Measurements from ENCODE around the gene KIR3DL2.
"Not testable (repeated sequence)": the region's sequence is repeated elsewhere in the genome, so short reads cannot be mapped to it uniquely, and the experiment has no call there.

Gene KIR3DL2

GRCh38 chr19:54896036-54896435 is 45.8 kb downstream of the KIR3DL2 start:
- Histone ChIP-seq H3K4me1 (ENCODE audit: control insufficient read depth, insufficient read depth, low read length, unreplicated experiment) (no peaks in the 10 kb centered on the region), H3K27me3 (ENCODE audit: insufficient read depth, low read length) (no peaks in the 10 kb centered on the region), H3K27ac (ENCODE audit: low read depth, low read length) (no peak overlapping the region), H3K79me2 (ENCODE audit: control insufficient read depth, insufficient read depth, low read length, unreplicated experiment) (no peaks in the 10 kb centered on the region), H2AFZ (ENCODE audit: low read length, unreplicated experiment) (no peak overlapping the region), H3K4me3 (ENCODE audit: low read depth, low read length) (no peak overlapping the region), H3K36me3 (ENCODE audit: insufficient read depth, low read length) (no peaks in the 10 kb centered on the region)

GRCh38 chr19:54898685-54899084 is 48.4 kb downstream of the KIR3DL2 start:
- not testable (repeated sequence) for H3K27ac ChIP-seq (ENCODE audit: low read depth, low read length); H3K79me2 ChIP-seq (ENCODE audit: control insufficient read depth, insufficient read depth, low read length, unreplicated experiment); H3K4me3 ChIP-seq (ENCODE audit: low read depth, low read length); H3K4me1 ChIP-seq (ENCODE audit: control insufficient read depth, insufficient read depth, low read length, unreplicated experiment); H3K36me3 ChIP-seq (ENCODE audit: insufficient read depth, low read length); H3K27me3 ChIP-seq (ENCODE audit: insufficient read depth, low read length); H2AFZ ChIP-seq (ENCODE audit: low read length, unreplicated experiment)

- H3K4me3 ChIP-seq (ENCODE audit: low read depth, low read length); H3K4me1 ChIP-seq (ENCODE audit: control insufficient read depth, insufficient read depth, low read length, unreplicated experiment); H3K79me2 ChIP-seq (ENCODE audit: control insufficient read depth, insufficient read depth, low read length, unreplicated experiment); H3K27me3 ChIP-seq (ENCODE audit: insufficient read depth, low read length); H3K27ac ChIP-seq (ENCODE audit: low read depth, low read length); H2AFZ ChIP-seq (ENCODE audit: low read length, unreplicated experiment); H3K36me3 ChIP-seq (ENCODE audit: insufficient read depth, low read length): not testable (repeated sequence)
Measured at GRCh38 chr19:54899646-54900045, 49.4 kb downstream of the KIR3DL2 start.

GRCh38 chr19:54901153-54901552 is 50.9 kb downstream of the KIR3DL2 start:
- H2AFZ ChIP-seq (ENCODE audit: low read length, unreplicated experiment); H3K36me3 ChIP-seq (ENCODE audit: insufficient read depth, low read length); H3K79me2 ChIP-seq (ENCODE audit: control insufficient read depth, insufficient read depth, low read length, unreplicated experiment); H3K4me1 ChIP-seq (ENCODE audit: control insufficient read depth, insufficient read depth, low read length, unreplicated experiment); H3K27ac ChIP-seq (ENCODE audit: low read depth, low read length); H3K27me3 ChIP-seq (ENCODE audit: insufficient read depth, low read length); H3K4me3 ChIP-seq (ENCODE audit: low read depth, low read length): not testable (repeated sequence)

GRCh38 chr19:54902061-54902460 is 51.8 kb downstream of the KIR3DL2 start:
- Histone ChIP-seq H3K4me3 (ENCODE audit: low read depth, low read length) (no peak overlapping the region), H3K4me1 (ENCODE audit: control insufficient read depth, insufficient read depth, low read length, unreplicated experiment) (no peaks in the 10 kb centered on the region), H3K36me3 (ENCODE audit: insufficient read depth, low read length) (no peaks in the 10 kb centered on the region), H3K27ac (ENCODE audit: low read depth, low read length) (no peak overlapping the region), H3K79me2 (ENCODE audit: control insufficient read depth, insufficient read depth, low read length, unreplicated experiment) (no peaks in the 10 kb centered on the region), H2AFZ (ENCODE audit: low read length, unreplicated experiment) (no peak overlapping the region), H3K27me3 (ENCODE audit: insufficient read depth, low read length) (no peaks in the 10 kb centered on the region)

GRCh38 chr19:54903303-54903702 is 53.1 kb downstream of the KIR3DL2 start:
- Histone ChIP-seq H3K79me2 (ENCODE audit: control insufficient read depth, insufficient read depth, low read length, unreplicated experiment) (no peaks in the 10 kb centered on the region), H3K27me3 (ENCODE audit: insufficient read depth, low read length) (no peaks in the 10 kb centered on the region), H3K4me1 (ENCODE audit: control insufficient read depth, insufficient read depth, low read length, unreplicated experiment) (no peaks in the 10 kb centered on the region), H3K36me3 (ENCODE audit: insufficient read depth, low read length) (no peaks in the 10 kb centered on the region), H3K27ac (ENCODE audit: low read depth, low read length) (no peak overlapping the region), H2AFZ (ENCODE audit: low read length, unreplicated experiment) (no peak overlapping the region), H3K4me3 (ENCODE audit: low read depth, low read length) (no peak overlapping the region)

- H3K4me1 ChIP-seq (ENCODE audit: control insufficient read depth, insufficient read depth, low read length, unreplicated experiment); H3K79me2 ChIP-seq (ENCODE audit: control insufficient read depth, insufficient read depth, low read length, unreplicated experiment); H3K27ac ChIP-seq (ENCODE audit: low read depth, low read length); H2AFZ ChIP-seq (ENCODE audit: low read length, unreplicated experiment); H3K27me3 ChIP-seq (ENCODE audit: insufficient read depth, low read length); H3K4me3 ChIP-seq (ENCODE audit: low read depth, low read length); H3K36me3 ChIP-seq (ENCODE audit: insufficient read depth, low read length): not testable (repeated sequence)
Measured at GRCh38 chr19:54904261-54904660, 54.0 kb downstream of the KIR3DL2 start.

- Histone ChIP-seq H2AFZ (ENCODE audit: low read length, unreplicated experiment) (no peak overlapping the region), H3K27me3 (ENCODE audit: insufficient read depth, low read length) (no peaks in the 10 kb centered on the region), H3K27ac (ENCODE audit: low read depth, low read length) (no peak overlapping the region), H3K4me3 (ENCODE audit: low read depth, low read length) (no peak overlapping the region), H3K79me2 (ENCODE audit: control insufficient read depth, insufficient read depth, low read length, unreplicated experiment) (no peaks in the 10 kb centered on the region), H3K36me3 (ENCODE audit: insufficient read depth, low read length) (no peaks in the 10 kb centered on the region), H3K4me1 (ENCODE audit: control insufficient read depth, insufficient read depth, low read length, unreplicated experiment) (no peaks in the 10 kb centered on the region)
Measured at GRCh38 chr19:54905421-54905802, 55.2 kb downstream of the KIR3DL2 start.

- H3K79me2 ChIP-seq (ENCODE audit: control insufficient read depth, insufficient read depth, low read length, unreplicated experiment), result no peaks in the 10 kb centered on the region
- no peaks in the 10 kb centered on the region for H3K27me3 ChIP-seq (ENCODE audit: insufficient read depth, low read length)
- H3K4me3 ChIP-seq (ENCODE audit: low read depth, low read length), result no peak within 1 kb of the TSS
- H2AFZ ChIP-seq (ENCODE audit: low read length, unreplicated experiment), result no peak within 1 kb of the TSS
- no peaks in the 10 kb centered on the region for H3K4me1 ChIP-seq (ENCODE audit: control insufficient read depth, insufficient read depth, low read length, unreplicated experiment)
- no peak within 1 kb of the TSS for H3K27ac ChIP-seq (ENCODE audit: low read depth, low read length)
- H3K36me3 ChIP-seq (ENCODE audit: insufficient read depth, low read length), result no peaks in the 10 kb centered on the region
Measured at GRCh38 chr19:54905803-54906511, 55.7 kb downstream of the KIR3DL2 start, which contains the start of gene NCR1. NCR1 (plus strand) TSS chr19:54906148; CDS start chr19:54906188, 40 bp downstream.

- Histone ChIP-seq H3K4me1 (ENCODE audit: control insufficient read depth, insufficient read depth, low read length, unreplicated experiment) (no peaks in the 10 kb centered on the region), H3K4me3 (ENCODE audit: low read depth, low read length) (no peak overlapping the region), H3K36me3 (ENCODE audit: insufficient read depth, low read length) (no peaks in the 10 kb centered on the region), H3K79me2 (ENCODE audit: control insufficient read depth, insufficient read depth, low read length, unreplicated experiment) (no peaks in the 10 kb centered on the region), H2AFZ (ENCODE audit: low read length, unreplicated experiment) (no peak overlapping the region), H3K27me3 (ENCODE audit: insufficient read depth, low read length) (no peaks in the 10 kb centered on the region), H3K27ac (ENCODE audit: low read depth, low read length) (no peak overlapping the region)
Measured at GRCh38 chr19:54906819-54907218, 56.6 kb downstream of the KIR3DL2 start.

- H3K4me3 ChIP-seq (ENCODE audit: low read depth, low read length); H3K27me3 ChIP-seq (ENCODE audit: insufficient read depth, low read length); H3K79me2 ChIP-seq (ENCODE audit: control insufficient read depth, insufficient read depth, low read length, unreplicated experiment); H3K36me3 ChIP-seq (ENCODE audit: insufficient read depth, low read length); H3K27ac ChIP-seq (ENCODE audit: low read depth, low read length); H3K4me1 ChIP-seq (ENCODE audit: control insufficient read depth, insufficient read depth, low read length, unreplicated experiment); H2AFZ ChIP-seq (ENCODE audit: low read length, unreplicated experiment): not testable (repeated sequence)
Measured at GRCh38 chr19:54907899-54908298, 57.7 kb downstream of the KIR3DL2 start.

All from ACC112 (cell line).